ENCODE data around the gene PPWD1.
A peak's percentile ranks its signal among the peaks of the same experiment; 100 is the strongest.

PPWD1 gene

DNA sequence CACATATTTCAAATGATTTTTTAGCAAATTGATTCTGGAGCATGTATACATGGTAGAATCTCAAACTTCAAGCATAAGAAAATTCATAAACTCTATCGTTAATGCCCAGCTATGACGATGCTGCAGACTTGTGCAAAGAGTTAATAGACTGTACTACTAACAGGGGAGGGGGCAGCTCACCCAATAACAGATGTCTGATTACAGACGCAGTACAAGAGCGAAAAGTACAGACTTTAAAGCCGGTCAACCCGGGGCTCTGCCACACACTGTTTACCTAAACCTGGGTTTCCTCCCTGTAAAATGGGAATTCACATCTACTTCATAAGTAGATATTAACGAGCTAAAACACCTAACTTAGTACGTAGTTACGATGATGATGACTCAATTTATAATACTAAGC lies 60.4 kb downstream of the PPWD1 start:
- TF ChIP-seq, protein P1, sequence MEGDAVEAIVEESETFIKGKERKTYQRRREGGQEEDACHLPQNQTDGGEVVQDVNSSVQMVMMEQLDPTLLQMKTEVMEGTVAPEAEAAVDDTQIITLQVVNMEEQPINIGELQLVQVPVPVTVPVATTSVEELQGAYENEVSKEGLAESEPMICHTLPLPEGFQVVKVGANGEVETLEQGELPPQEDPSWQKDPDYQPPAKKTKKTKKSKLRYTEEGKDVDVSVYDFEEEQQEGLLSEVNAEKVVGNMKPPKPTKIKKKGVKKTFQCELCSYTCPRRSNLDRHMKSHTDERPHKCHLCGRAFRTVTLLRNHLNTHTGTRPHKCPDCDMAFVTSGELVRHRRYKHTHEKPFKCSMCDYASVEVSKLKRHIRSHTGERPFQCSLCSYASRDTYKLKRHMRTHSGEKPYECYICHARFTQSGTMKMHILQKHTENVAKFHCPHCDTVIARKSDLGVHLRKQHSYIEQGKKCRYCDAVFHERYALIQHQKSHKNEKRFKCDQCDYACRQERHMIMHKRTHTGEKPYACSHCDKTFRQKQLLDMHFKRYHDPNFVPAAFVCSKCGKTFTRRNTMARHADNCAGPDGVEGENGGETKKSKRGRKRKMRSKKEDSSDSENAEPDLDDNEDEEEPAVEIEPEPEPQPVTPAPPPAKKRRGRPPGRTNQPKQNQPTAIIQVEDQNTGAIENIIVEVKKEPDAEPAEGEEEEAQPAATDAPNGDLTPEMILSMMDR (IDR thresholded peaks at IDR 0.05) = no peak
- TF ChIP-seq ZFX (IDR thresholded peaks at IDR 0.05; ENCODE audit: borderline replicate concordance) = no peak

DNA sequence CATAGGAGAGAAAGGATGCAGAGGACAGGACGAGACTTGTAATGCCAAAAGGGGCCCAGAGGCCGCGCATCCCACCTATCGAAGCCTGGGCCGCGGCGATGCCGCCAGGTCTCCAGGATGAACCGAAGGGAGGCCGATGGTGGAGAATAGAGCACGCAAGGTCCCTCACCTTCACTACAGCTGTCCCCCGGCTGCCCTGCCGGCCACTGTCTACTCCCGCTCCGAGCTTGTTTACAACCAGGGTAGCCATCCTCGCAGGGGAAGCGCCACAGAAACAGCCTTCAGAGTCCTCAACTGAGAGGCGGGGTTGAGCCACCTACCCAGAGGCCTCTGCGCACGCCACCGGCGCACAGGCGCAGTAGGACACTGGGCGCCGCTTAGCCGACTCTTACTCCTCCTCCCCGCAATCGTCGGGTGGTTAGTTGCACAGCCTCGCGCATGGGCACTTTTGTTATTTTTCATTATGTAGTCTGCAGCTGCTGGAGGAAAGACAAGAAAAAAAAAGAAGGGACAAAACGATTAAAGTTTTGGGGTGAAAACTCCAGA lies 61.0 kb downstream of the PPWD1 start, which contains the start of gene TRIM23:
Gene TRIM23, minus strand, starts transcription at position 309 of the 546 bp plus-strand sequence. Its CDS starts 59 bp downstream, at position 250.
- H3K27ac ChIP-seq = peak within 1 kb of the TSS; percentile 84
- TF ChIP-seq ZFX (IDR thresholded peaks at IDR 0.05; ENCODE audit: borderline replicate concordance) = no peak
- TF ChIP-seq, protein P1 (IDR thresholded peaks at IDR 0.05) = no peak

More for the DNA sequence above, 60.4 kb downstream of the PPWD1 start:
- H3K27ac ChIP-seq = peak overlapping the region; percentile 84

DNA sequence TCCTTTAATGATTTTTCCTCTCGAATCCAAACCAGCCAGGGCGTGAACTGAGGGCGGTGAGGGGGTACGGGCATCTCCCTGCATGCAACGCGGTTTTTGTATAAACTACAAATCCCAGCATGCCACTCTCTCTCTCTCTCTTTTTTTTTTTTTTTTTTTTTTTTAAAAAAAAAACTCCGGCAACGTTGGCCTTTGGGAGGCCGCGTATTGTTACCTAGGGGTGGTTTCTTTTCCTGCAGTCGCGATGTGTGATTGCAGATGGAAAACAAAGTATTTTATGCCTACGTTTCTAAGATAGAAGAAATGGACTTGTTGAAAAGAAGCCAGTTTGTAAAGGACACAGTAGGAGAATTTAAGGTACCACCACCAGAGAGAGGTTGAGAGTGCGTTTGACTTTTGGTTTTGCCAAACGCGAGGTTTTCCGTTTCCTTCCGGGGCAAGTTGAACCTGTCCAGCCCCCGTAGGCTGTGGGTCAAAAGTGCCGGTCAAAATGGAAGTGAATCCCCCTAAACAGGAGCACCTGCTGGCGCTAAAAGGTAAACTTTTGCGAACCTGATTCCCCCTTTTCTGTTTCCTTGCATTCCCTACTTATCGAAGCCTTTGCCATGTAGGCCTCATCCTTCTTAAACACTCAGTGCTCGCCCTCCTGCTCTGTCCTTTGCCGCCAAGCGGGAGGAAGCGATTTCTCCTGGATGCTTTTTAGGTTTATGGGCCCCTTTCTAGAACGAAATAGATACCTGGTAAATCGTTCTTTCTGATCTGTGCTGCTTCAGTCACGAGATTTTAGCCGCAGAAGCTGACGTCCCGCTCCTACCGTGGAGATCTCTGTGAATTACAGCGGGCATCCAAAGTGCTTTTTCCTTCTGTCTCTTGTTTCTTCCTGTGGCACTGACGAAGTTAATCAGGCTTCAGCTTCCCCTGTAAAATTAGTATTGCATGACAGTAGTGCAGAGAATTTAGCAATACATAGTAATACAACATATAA lies 61.8 kb downstream of the PPWD1 start, which contains the start of the genes SHLD3 and TRAPPC13:
Gene SHLD3, plus strand, starts transcription at position 457 of the 985 bp plus-strand sequence. CDS start 4,561 bp downstream, outside the sequence.
Gene TRAPPC13, plus strand, starts transcription at position 457 of the 985 bp plus-strand sequence. Its CDS starts 34 bp downstream, at position 491.
- no peak for TF ChIP-seq ZFX (IDR thresholded peaks at IDR 0.05; ENCODE audit: borderline replicate concordance)
- TF ChIP-seq, protein P1 (IDR thresholded peaks at IDR 0.05) = no peak
- H3K27ac ChIP-seq = peak within 1 kb of the TSS; percentile 84

DNA sequence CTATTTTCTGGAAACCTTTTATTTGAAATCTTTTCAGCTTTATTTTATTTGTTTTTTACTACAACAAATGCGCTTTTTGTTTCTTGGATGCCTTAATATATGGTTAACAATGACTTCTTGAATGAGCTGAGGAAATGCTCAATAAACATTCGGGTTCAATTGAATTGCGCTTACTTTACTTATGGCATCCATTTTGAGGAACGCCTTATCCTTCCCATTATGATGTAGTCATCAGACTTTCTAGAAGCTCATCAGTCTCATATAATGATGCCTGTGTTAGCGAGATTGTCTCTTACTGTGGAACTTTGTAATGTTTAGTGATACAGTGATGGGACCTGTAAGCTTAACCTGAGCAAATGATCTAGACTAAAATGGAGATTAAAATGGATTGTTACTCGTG lies 62.6 kb downstream of the PPWD1 start:
- no peak for TF ChIP-seq ZFX (IDR thresholded peaks at IDR 0.05; ENCODE audit: borderline replicate concordance)
- TF ChIP-seq, protein P1 (IDR thresholded peaks at IDR 0.05) = no peak
- H3K27ac ChIP-seq = peak overlapping the region; percentile 84

DNA sequence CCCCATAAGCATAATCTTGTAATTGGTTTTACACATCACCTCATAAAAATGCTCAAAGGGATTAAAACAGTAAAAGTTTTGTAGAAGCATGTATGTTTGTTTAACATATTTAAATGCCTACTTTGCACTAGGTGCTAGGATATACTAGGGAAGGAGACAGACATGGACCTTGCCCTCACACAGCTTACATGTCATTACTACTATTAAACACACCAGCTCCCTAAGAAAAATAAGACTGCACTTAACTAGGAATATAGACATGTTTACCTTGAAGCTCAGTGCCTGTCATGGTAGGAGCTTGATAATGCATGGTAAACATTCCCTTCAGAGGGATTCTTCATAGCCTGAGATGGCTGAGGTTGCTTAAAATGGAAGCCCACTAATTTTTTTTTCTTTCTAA lies 67.9 kb downstream of the PPWD1 start:
- TF ChIP-seq, protein P1 (IDR thresholded peaks at IDR 0.05) = no peak
- TF ChIP-seq ZFX (IDR thresholded peaks at IDR 0.05; ENCODE audit: borderline replicate concordance) = no peak
- no peak overlapping the region for H3K27ac ChIP-seq

All from 22Rv1 (cell line).